ENCODE measurements around the gene CNTN5.

The CNTN5 gene

GRCh38 chr11:99925968-99926367 lies 905.2 kb downstream of the CNTN5 start:
- no peak for DNase-seq (ENCODE audit: low spot score)
- TF ChIP-seq CTCF (IDR thresholded peaks at IDR 0.05; ENCODE audit: borderline replicate concordance, control extremely low read depth, extremely low read depth, insufficient read depth, missing control alignments), result no peak
- in situ Hi-C loops (cut with MboI; ENCODE audit: low sequenced_read_pairs, unreplicated experiment), result no loop called here

GRCh38 chr11:99932684-99933083 lies 911.9 kb downstream of the CNTN5 start:
- in situ Hi-C loops (cut with MboI; ENCODE audit: low sequenced_read_pairs, unreplicated experiment), result no loop called here
- no peak for DNase-seq (ENCODE audit: low spot score)
- no peak for TF ChIP-seq CTCF (IDR thresholded peaks at IDR 0.05; ENCODE audit: borderline replicate concordance, control extremely low read depth, extremely low read depth, insufficient read depth, missing control alignments)

DNA sequence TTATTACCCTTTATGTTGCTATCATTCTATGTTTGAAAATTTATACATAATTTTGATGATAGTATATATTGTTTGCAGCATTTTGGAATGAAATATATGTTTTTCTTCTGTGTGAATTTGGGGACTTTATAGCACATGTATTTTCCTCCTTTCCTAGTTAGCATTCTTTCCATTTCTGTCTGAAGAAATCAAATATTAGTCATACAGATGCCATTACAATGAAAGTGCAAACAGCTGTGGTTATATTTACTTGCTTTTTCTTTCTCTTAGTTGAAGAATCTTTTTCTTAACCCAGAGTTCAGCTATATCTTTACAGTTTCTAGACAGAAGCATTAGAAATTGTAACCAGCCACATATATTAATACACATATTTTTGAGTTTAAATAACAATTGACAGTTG lies 913.3 kb downstream of the CNTN5 start:
- TF ChIP-seq CTCF (IDR thresholded peaks at IDR 0.05; ENCODE audit: borderline replicate concordance, control extremely low read depth, extremely low read depth, insufficient read depth, missing control alignments), result no peak
- DNase-seq (ENCODE audit: low spot score), result no peak
- in situ Hi-C loops (cut with MboI; ENCODE audit: low sequenced_read_pairs, unreplicated experiment), result no loop called here

DNA sequence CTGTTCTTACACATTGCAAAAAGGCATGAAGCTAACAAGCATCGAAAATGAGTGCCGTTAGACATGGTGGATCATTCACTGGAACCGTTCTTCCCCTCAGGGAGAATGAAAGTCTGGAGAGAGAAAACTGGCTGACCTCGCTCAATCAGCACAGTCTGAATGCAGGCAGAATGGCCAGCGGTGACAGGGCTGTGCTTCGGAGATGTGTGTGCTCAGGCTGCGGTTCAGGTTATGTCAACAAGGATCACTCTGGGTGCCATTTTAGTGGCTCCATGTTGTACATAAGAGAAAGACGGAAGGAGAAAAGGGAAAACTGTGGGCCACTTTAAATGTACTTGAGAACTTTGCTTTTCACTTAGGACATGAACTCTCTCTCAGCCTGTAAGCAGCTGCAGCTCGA lies 916.6 kb downstream of the CNTN5 start:
- DNase-seq (ENCODE audit: low spot score), result no peak
- no peak for TF ChIP-seq CTCF (IDR thresholded peaks at IDR 0.05; ENCODE audit: borderline replicate concordance, control extremely low read depth, extremely low read depth, insufficient read depth, missing control alignments)
- in situ Hi-C loops (cut with MboI; ENCODE audit: low sequenced_read_pairs, unreplicated experiment), result no loop called here

DNA sequence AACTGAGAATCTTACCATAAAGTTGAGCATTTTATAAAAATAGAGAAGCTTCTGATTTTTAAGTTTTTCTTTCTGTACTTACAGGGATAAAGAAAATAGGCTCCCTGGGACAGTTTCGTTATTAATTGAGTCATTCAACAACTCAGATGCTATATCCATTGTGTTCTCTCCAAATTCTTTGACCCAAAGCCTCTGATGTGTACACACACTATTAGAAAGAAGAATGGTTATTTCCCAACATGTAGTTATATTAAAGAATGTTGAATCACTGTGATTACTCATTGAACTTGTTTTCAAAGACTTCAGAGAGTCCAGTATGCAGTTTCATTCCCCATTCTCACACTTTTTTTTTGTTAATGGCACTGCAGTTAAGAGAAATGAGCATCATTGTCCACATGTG lies 932.1 kb downstream of the CNTN5 start:
- no peak for TF ChIP-seq CTCF (IDR thresholded peaks at IDR 0.05; ENCODE audit: borderline replicate concordance, control extremely low read depth, extremely low read depth, insufficient read depth, missing control alignments)
- no peak for DNase-seq (ENCODE audit: low spot score)
- in situ Hi-C loops (cut with MboI; ENCODE audit: low sequenced_read_pairs, unreplicated experiment), result no loop called here

GRCh38 chr11:99960536-99960935 lies 939.8 kb downstream of the CNTN5 start:
- DNase-seq (ENCODE audit: low spot score), result no peak
- in situ Hi-C loops (cut with MboI; ENCODE audit: low sequenced_read_pairs, unreplicated experiment), result no loop called here
- TF ChIP-seq CTCF (IDR thresholded peaks at IDR 0.05; ENCODE audit: borderline replicate concordance, control extremely low read depth, extremely low read depth, insufficient read depth, missing control alignments), result no peak

GRCh38 chr11:99968336-99968735 lies 947.6 kb downstream of the CNTN5 start:
- no peak for DNase-seq (ENCODE audit: low spot score)
- no peak for TF ChIP-seq CTCF (IDR thresholded peaks at IDR 0.05; ENCODE audit: borderline replicate concordance, control extremely low read depth, extremely low read depth, insufficient read depth, missing control alignments)
- in situ Hi-C loops (cut with MboI; ENCODE audit: low sequenced_read_pairs, unreplicated experiment), result no loop called here
